Measurements from ENCODE around the gene SDS. TPM values are rescaled to one million over a fixed set of nuclear protein-coding genes. Genes with fewer than 3 reads are reported as not detected.

The SDS gene
- total and polyA plus RNA-seq, 12 donors = 1.8 to 188 (median 3.4) TPM

DNA sequence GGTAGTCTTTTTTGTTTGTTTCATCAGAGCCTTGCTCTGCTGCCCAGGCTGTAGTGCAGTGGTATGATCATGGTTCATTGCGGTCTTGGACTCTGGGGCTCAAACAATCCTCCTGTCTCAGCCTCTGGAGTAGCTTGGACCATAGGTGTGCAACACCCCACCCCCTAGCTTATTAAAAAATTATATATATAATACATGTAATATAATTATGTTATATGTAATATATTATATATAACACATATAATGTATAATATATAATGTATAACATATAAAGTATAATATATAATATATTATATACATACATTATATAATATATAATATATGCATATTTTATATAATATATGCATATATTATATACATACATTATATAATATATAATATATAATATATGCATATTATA lies 46.2 kb upstream of the SDS start:
- WGBS, 4 donors = 94 to 100% (median 98%) methylated on average over 1 of the region's 1 CpG
- intact Hi-C loops (cut with DNase I) = no loop called here
- no peak overlapping the region for H3K4me3 ChIP-seq
- no peaks in the 10 kb centered on the region for H3K9me3 ChIP-seq (replicated peaks in 1 of 3)
- H3K4me1 ChIP-seq (replicated peaks in 1 of 2) = no peaks in the 10 kb centered on the region
- TF ChIP-seq CTCF (IDR thresholded peaks at IDR 0.05) (no peak), POLR2A (IDR thresholded peaks at IDR 0.05) (no peak)
- H3K27ac ChIP-seq = no peak overlapping the region
- H3K36me3 ChIP-seq (replicated peaks in 1 of 2) = no peaks in the 10 kb centered on the region
- DNase-seq = no peak
- peaks cover 6% of the 10 kb centered on the region for H3K27me3 ChIP-seq

DNA sequence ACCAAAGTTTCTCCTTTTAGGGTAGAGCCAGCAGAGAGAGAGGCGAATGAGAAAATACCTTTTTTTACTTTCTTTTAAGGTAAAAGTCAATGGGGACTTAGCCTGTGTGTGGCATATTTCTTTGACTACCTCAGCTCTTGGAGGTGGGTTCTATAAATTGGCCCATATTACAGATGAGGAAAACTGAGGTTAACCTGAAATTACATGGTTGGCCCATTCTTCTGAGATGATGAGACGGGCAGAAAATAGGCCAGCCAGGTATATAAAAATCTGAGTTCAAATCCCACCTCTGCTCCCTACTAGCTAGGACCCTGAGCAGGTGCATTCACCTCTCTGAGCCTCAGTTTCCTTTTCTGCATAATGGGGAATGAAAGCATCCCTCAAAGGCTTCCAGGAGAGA lies 45.6 kb upstream of the SDS start:
- no peaks in the 10 kb centered on the region for H3K36me3 ChIP-seq (replicated peaks in 1 of 2)
- DNase-seq = no peak
- H3K9me3 ChIP-seq (replicated peaks in 1 of 3) = no peaks in the 10 kb centered on the region
- intact Hi-C loops (cut with DNase I) = no loop called here
- H3K27me3 ChIP-seq = peaks cover 6% of the 10 kb centered on the region
- WGBS, 4 donors = 75 to 89% (median 82%) methylated on average over 2 of the region's 2 CpGs
- TF ChIP-seq CTCF (IDR thresholded peaks at IDR 0.05) (no peak), POLR2A (IDR thresholded peaks at IDR 0.05) (no peak)
- no peak overlapping the region for H3K4me3 ChIP-seq
- H3K27ac ChIP-seq = no peak overlapping the region
- H3K4me1 ChIP-seq (replicated peaks in 1 of 2) = no peaks in the 10 kb centered on the region

- intact Hi-C loops (cut with DNase I) = no loop called here
- Histone ChIP-seq H3K4me3 (no peak overlapping the region), H3K9me3 (replicated peaks in 1 of 3) (no peaks in the 10 kb centered on the region), H3K4me1 (replicated peaks in 1 of 2) (no peaks in the 10 kb centered on the region), H3K36me3 (replicated peaks in 1 of 2) (no peaks in the 10 kb centered on the region), H3K27me3 (peaks cover 6% of the 10 kb centered on the region), H3K27ac (no peak overlapping the region)
- TF ChIP-seq CTCF (IDR thresholded peaks at IDR 0.05) = no peak
- no peak for TF ChIP-seq POLR2A (IDR thresholded peaks at IDR 0.05)
- 27 to 38% (median 34%) methylated on average over 7 of the region's 7 CpGs for WGBS, 4 donors
- no peak for DNase-seq
Observed at GRCh38 chr12:113448873-113449272, 45.2 kb upstream of the SDS start.

- Histone ChIP-seq H3K4me1 (replicated peaks in 1 of 2) (no peaks in the 10 kb centered on the region), H3K27me3 (no peaks in the 10 kb centered on the region)
Observed at GRCh38 chr12:113445544-113446171, 42.0 kb upstream of the SDS start.

More at GRCh38 chr12:113445544-113446171, 42.0 kb upstream of the SDS start:
- intact Hi-C loops (cut with DNase I) = no loop called here
- no peak for TF ChIP-seq CTCF (IDR thresholded peaks at IDR 0.05)
- no peak for TF ChIP-seq POLR2A (IDR thresholded peaks at IDR 0.05)
- Histone ChIP-seq H3K4me3 (no peak overlapping the region), H3K9me3 (replicated peaks in 1 of 3) (no peaks in the 10 kb centered on the region), H3K36me3 (replicated peaks in 1 of 2) (no peaks in the 10 kb centered on the region), H3K27ac (no peak overlapping the region)
- WGBS, 4 donors = 81 to 85% (median 82%) methylated on average over 6 of the region's 6 CpGs
- DNase-seq = no peak

Data from adrenal gland (tissue), 12 donors.